GM21576 (cell line): ENCODE measurements around the gene PIM3.
"Not testable (repeated sequence)": the region's sequence is repeated elsewhere in the genome, so short reads cannot be mapped to it uniquely, and the experiment has no call there.

ENCODE experiments used
- ATAC-seq: cut with Tn5 transposase; IDR thresholded peaks from one replicate; pipeline ENCODE4 v1.9.1; 2021; ENCODE audit warnings: mild to moderate bottlenecking, moderate library complexity; ENCODE audit not compliant: unreplicated experiment

The PIM3 gene

GRCh38 chr22:49942565-49943404, 17.8 kb upstream of the PIM3 start:
- ATAC-seq, result no peak

GRCh38 chr22:49943405-49943765, 17.2 kb upstream of the PIM3 start:
- ATAC-seq, result no peak

GRCh38 chr22:49943771-49944398, 16.7 kb upstream of the PIM3 start:
- ATAC-seq, result no peak

GRCh38 chr22:49944399-49944891, 16.1 kb upstream of the PIM3 start:
- ATAC-seq, result no peak

- not testable (repeated sequence) for ATAC-seq
Measured at GRCh38 chr22:49945042-49945794, 15.4 kb upstream of the PIM3 start.

GRCh38 chr22:49946612-49947295, 13.8 kb upstream of the PIM3 start:
- no peak for ATAC-seq

GRCh38 chr22:49947296-49947622, 13.3 kb upstream of the PIM3 start:
- ATAC-seq, result no peak

- no peak for ATAC-seq
Measured at GRCh38 chr22:49948116-49948957, 12.2 kb upstream of the PIM3 start.

- no peak for ATAC-seq
Measured at GRCh38 chr22:49948958-49949913, 11.3 kb upstream of the PIM3 start.

GRCh38 chr22:49949914-49950292, 10.7 kb upstream of the PIM3 start:
- ATAC-seq, result no peak

GRCh38 chr22:49950396-49950994, 10.1 kb upstream of the PIM3 start:
- no peak for ATAC-seq

- ATAC-seq, result no peak
Measured at GRCh38 chr22:49951000-49951677, 9.4 kb upstream of the PIM3 start.

- ATAC-seq, result no peak
Measured at GRCh38 chr22:49951678-49951985, 8.9 kb upstream of the PIM3 start.

- no peak for ATAC-seq
Measured at GRCh38 chr22:49951986-49952896, 8.3 kb upstream of the PIM3 start.

GRCh38 chr22:49953027-49953679, 7.4 kb upstream of the PIM3 start:
- ATAC-seq, result no peak

- ATAC-seq, result no peak
Measured at GRCh38 chr22:49953680-49954344, 6.8 kb upstream of the PIM3 start.
